GM19372 (cell line): ENCODE data around the gene MDC1.

Experiments used
- ATAC-seq: cut with Tn5 transposase; IDR thresholded peaks from one replicate; pipeline ENCODE4 v1.9.1; 2021; ENCODE audit warnings: mild to moderate bottlenecking, low read depth, moderate library complexity; ENCODE audit not compliant: unreplicated experiment

Gene MDC1

GRCh38 chr6:30705620-30706019 is 11.5 kb downstream of the MDC1 start:
- no peak for ATAC-seq

- no peak for ATAC-seq
Measured at GRCh38 chr6:30703821-30704220, 13.3 kb downstream of the MDC1 start.

GRCh38 chr6:30703011-30703410 is 14.1 kb downstream of the MDC1 start:
- no peak for ATAC-seq

GRCh38 chr6:30700340-30700739 is 16.7 kb downstream of the MDC1 start:
- no peak for ATAC-seq

- ATAC-seq, result no peak
Measured at GRCh38 chr6:30696432-30696831, 20.6 kb downstream of the MDC1 start.

GRCh38 chr6:30691208-30691847 is 25.8 kb downstream of the MDC1 start:
- ATAC-seq, result no peak

GRCh38 chr6:30690403-30691207 is 26.5 kb downstream of the MDC1 start, which contains the start of gene NRM:
NRM (minus strand) TSS chr6:30690984; CDS start chr6:30690974, 10 bp downstream.
- no peak for ATAC-seq

GRCh38 chr6:30689985-30690384 is 27.1 kb downstream of the MDC1 start:
- ATAC-seq, result no peak

- ATAC-seq, result no peak
Measured at GRCh38 chr6:30689022-30689865, 27.8 kb downstream of the MDC1 start.

GRCh38 chr6:30688569-30688968 is 28.5 kb downstream of the MDC1 start:
- no peak for ATAC-seq

- no peak for ATAC-seq
Measured at GRCh38 chr6:30687659-30688431, 29.2 kb downstream of the MDC1 start.

GRCh38 chr6:30686908-30687658 is 30.0 kb downstream of the MDC1 start:
- peak; percentile 52 for ATAC-seq

- no peak for ATAC-seq
Measured at GRCh38 chr6:30686009-30686907, 30.8 kb downstream of the MDC1 start, which contains the start of gene PPP1R18. PPP1R18 (minus strand) TSS chr6:30686645; CDS start chr6:30686018, 627 bp downstream.

- no peak for ATAC-seq
Measured at GRCh38 chr6:30685157-30686008, 31.7 kb downstream of the MDC1 start.

GRCh38 chr6:30684386-30685156 is 32.5 kb downstream of the MDC1 start:
- ATAC-seq, result no peak

GRCh38 chr6:30683980-30684338 is 33.1 kb downstream of the MDC1 start:
- ATAC-seq, result no peak
